ENCODE results near the gene MGRN1. TPM values are rescaled to one million over a fixed set of nuclear protein-coding genes. Genes with fewer than 3 reads are reported as not detected.

The MGRN1 gene
- total and polyA plus RNA-seq, 2 experiments from 2014 or later: 29.2 to 30.8 TPM

DNA sequence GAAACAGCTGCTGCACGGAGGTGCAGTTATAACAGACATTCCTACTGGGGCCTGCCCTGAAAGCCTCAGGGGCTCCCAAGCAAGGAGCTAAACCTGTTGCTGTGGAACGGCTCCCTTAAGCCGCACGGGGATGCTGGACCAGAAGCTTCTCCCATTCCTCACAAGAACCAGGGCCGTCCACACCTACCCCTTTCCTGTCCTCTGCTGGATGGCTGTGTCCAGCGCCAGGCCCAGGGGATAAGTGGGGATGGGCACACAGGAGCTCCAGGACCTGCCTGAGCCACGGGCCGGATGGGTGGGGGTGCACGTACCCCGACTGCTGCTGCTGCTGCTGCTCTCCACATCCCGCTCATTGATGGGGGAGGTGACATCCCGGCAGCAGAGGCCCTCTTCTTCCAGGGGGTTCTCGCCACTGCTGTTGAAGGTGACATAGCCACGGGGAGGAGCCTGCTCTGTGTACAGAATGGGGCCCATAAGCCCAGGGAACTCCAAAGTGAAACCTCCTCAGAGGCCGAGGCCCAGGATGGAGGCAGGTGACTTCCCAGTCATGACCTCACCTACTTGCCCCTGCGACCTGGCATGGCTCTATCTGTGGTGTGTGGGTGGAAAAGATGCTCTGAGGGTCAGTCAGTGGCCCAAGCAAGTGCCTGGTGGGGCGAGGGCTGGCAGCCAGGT is 77.3 kb downstream of the MGRN1 start:
- H3K27ac ChIP-seq: peak overlapping the region; percentile 87
- H2AFZ ChIP-seq: no peak overlapping the region
- peak; percentile 59 for DNase-seq (ENCODE audit: low spot score)
- H3K4me1 ChIP-seq (ENCODE audit: insufficient read depth): peaks cover 3% of the 10 kb centered on the region
- no peaks in the 10 kb centered on the region for H4K20me1 ChIP-seq (ENCODE audit: insufficient read depth, poor library complexity, severe bottlenecking)
- no peaks in the 10 kb centered on the region for H3K79me2 ChIP-seq
- H3K27me3 ChIP-seq: no peaks in the 10 kb centered on the region
- no peaks in the 10 kb centered on the region for H3K9me2 ChIP-seq (replicated peaks; ENCODE audit: insufficient read depth)
- no peak overlapping the region for H3K4me2 ChIP-seq
- WGBS (ENCODE audit: low lambda C conversion rate, missing lambda C conversion rate): 91% methylated on average over 17 of the region's 17 CpGs
- no peaks in the 10 kb centered on the region for H3K36me3 ChIP-seq (replicated peaks; ENCODE audit: insufficient read depth, low read depth)
- H3K4me3 ChIP-seq: no peak overlapping the region
- TF ChIP-seq, protein P1, sequence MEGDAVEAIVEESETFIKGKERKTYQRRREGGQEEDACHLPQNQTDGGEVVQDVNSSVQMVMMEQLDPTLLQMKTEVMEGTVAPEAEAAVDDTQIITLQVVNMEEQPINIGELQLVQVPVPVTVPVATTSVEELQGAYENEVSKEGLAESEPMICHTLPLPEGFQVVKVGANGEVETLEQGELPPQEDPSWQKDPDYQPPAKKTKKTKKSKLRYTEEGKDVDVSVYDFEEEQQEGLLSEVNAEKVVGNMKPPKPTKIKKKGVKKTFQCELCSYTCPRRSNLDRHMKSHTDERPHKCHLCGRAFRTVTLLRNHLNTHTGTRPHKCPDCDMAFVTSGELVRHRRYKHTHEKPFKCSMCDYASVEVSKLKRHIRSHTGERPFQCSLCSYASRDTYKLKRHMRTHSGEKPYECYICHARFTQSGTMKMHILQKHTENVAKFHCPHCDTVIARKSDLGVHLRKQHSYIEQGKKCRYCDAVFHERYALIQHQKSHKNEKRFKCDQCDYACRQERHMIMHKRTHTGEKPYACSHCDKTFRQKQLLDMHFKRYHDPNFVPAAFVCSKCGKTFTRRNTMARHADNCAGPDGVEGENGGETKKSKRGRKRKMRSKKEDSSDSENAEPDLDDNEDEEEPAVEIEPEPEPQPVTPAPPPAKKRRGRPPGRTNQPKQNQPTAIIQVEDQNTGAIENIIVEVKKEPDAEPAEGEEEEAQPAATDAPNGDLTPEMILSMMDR (IDR thresholded peaks at IDR 0.05; ENCODE audit: poor library complexity): no peak
- TF ChIP-seq EZH2 (IDR thresholded peaks at IDR 0.05; ENCODE audit: borderline replicate concordance) (no peak), EZH2phosphoT487 (IDR thresholded peaks at IDR 0.05; ENCODE audit: low read depth, severe bottlenecking, unreplicated experiment) (no peak)
- H3K9me3 ChIP-seq (ENCODE audit: low read depth): no peaks in the 10 kb centered on the region

DNA sequence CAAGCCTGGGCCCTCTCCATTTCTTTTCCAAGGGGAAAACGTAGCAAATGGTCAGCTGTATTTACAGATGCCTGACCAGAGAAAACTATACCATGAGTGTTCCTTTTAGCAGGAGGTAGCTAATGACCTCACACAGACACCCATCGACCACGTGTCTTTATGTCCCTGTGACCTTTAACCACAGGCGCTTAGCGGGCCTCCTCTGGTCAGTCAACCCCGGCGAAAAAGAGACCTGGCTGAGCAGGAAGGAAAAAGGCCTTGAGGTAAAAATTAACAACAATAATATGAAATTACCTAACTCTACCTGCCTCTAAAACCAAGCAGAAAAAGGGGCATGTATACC is 77.8 kb downstream of the MGRN1 start:
- Histone ChIP-seq H3K27me3 (no peaks in the 10 kb centered on the region), H3K4me2 (no peak overlapping the region), H2AFZ (no peak overlapping the region), H3K36me3 (replicated peaks; ENCODE audit: insufficient read depth, low read depth) (no peaks in the 10 kb centered on the region), H3K79me2 (no peaks in the 10 kb centered on the region), H3K4me1 (ENCODE audit: insufficient read depth) (peaks cover 3% of the 10 kb centered on the region), H4K20me1 (ENCODE audit: insufficient read depth, poor library complexity, severe bottlenecking) (no peaks in the 10 kb centered on the region), H3K27ac (peak overlapping the region; percentile 87), H3K9me3 (ENCODE audit: low read depth) (no peaks in the 10 kb centered on the region), H3K4me3 (no peak overlapping the region), H3K9me2 (replicated peaks; ENCODE audit: insufficient read depth) (no peaks in the 10 kb centered on the region)
- WGBS (ENCODE audit: low lambda C conversion rate, missing lambda C conversion rate): 78% methylated on average over 7 of the region's 7 CpGs
- TF ChIP-seq, protein P1 (IDR thresholded peaks at IDR 0.05; ENCODE audit: poor library complexity): no peak
- TF ChIP-seq EZH2 (IDR thresholded peaks at IDR 0.05; ENCODE audit: borderline replicate concordance) (no peak), EZH2phosphoT487 (IDR thresholded peaks at IDR 0.05; ENCODE audit: low read depth, severe bottlenecking, unreplicated experiment) (no peak)
- DNase-seq (ENCODE audit: low spot score): peak; percentile 37

DNA sequence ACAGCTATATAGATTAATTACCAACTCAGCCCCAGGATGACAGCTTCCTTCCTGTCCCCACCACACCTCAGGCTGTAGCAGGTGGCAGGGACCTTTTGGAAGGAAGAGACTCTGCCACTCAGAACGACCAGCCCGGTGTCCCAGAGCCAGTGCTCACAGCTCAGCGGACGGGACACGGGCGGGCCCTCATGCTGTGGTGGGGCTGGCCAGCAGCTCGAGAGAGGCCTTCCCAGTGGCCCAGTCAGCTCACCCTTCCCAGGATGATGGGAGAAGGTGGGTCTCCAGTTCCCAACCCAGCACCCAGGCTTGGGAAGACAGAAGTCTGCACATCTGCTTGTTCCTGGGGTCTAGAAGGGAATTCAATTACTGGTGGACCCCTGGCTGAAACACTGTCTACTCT is 79.3 kb downstream of the MGRN1 start:
- no peak overlapping the region for H2AFZ ChIP-seq
- peaks cover 3% of the 10 kb centered on the region for H3K4me1 ChIP-seq (ENCODE audit: insufficient read depth)
- H3K36me3 ChIP-seq (replicated peaks; ENCODE audit: insufficient read depth, low read depth): no peaks in the 10 kb centered on the region
- no peak overlapping the region for H3K27ac ChIP-seq
- H3K4me3 ChIP-seq: no peak overlapping the region
- no peaks in the 10 kb centered on the region for H3K9me3 ChIP-seq (ENCODE audit: low read depth)
- TF ChIP-seq EZH2phosphoT487 (IDR thresholded peaks at IDR 0.05; ENCODE audit: low read depth, severe bottlenecking, unreplicated experiment): no peak
- TF ChIP-seq EZH2 (IDR thresholded peaks at IDR 0.05; ENCODE audit: borderline replicate concordance): no peak
- TF ChIP-seq, protein P1 (IDR thresholded peaks at IDR 0.05; ENCODE audit: poor library complexity): no peak
- no peak overlapping the region for H3K4me2 ChIP-seq
- H3K9me2 ChIP-seq (replicated peaks; ENCODE audit: insufficient read depth): no peaks in the 10 kb centered on the region
- no peaks in the 10 kb centered on the region for H3K79me2 ChIP-seq
- DNase-seq (ENCODE audit: low spot score): no peak
- no peaks in the 10 kb centered on the region for H4K20me1 ChIP-seq (ENCODE audit: insufficient read depth, poor library complexity, severe bottlenecking)
- WGBS (ENCODE audit: low lambda C conversion rate, missing lambda C conversion rate): 98% methylated on average over 7 of the region's 7 CpGs
- H3K27me3 ChIP-seq: no peaks in the 10 kb centered on the region

All from hepatocyte (in vitro differentiated cells).